ENCODE data around the gene POLR2C.

POLR2C gene

DNA sequence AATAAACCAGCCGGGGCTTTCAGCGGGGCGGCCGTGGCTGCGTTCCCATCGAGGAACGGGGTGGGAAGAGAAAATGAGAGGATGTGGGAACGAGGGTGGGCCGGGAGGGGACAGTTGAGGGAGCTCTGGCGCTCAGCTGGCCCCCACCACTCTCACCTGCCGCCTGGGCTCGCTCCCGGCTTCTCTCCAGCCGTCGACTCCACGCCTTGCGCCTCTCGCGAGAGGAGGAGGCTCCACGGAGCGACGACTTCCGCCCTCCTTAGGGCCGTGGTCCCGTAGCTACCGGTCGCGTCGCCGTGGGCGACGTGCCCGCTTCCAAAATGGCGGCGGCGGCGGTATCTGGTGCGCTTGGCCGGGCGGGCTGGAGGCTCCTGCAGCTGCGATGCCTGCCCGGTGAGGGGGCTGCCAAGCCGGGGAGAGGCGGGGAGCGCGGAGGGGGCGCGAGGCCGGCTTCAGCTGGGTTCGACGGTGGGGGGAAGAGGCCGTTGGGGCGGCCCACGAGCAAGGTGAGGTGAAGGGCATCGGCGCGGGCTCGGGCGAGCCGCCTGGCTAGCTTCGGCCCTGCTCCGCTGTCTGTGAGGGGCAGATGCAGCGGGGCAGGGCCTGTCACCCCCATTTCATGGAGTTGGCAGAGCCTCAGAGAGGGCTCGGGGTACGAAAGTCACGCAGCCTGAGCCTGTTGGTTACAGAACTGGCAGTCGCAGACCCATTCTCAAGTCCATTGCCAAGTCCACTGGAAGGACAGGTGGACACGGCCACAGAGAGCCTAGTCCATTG is 15.1 kb upstream of the POLR2C start, which contains the start of the genes CIAPIN1 and COQ9:
Gene CIAPIN1 (minus strand): TSS at position 200 of the 777 bp plus-strand sequence. CDS start 6,457 bp downstream, outside the sequence.
Gene COQ9 (plus strand): TSS at position 294 of the 777 bp plus-strand sequence. CDS start 27 bp downstream, at position 321.
- in situ Hi-C loops (cut with MboI; ENCODE audit: low sequenced_read_pairs, unreplicated experiment): no loop called here
- TF ChIP-seq, protein P1, sequence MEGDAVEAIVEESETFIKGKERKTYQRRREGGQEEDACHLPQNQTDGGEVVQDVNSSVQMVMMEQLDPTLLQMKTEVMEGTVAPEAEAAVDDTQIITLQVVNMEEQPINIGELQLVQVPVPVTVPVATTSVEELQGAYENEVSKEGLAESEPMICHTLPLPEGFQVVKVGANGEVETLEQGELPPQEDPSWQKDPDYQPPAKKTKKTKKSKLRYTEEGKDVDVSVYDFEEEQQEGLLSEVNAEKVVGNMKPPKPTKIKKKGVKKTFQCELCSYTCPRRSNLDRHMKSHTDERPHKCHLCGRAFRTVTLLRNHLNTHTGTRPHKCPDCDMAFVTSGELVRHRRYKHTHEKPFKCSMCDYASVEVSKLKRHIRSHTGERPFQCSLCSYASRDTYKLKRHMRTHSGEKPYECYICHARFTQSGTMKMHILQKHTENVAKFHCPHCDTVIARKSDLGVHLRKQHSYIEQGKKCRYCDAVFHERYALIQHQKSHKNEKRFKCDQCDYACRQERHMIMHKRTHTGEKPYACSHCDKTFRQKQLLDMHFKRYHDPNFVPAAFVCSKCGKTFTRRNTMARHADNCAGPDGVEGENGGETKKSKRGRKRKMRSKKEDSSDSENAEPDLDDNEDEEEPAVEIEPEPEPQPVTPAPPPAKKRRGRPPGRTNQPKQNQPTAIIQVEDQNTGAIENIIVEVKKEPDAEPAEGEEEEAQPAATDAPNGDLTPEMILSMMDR (IDR thresholded peaks at IDR 0.05; ENCODE audit: borderline replicate concordance, control extremely low read depth, extremely low read depth, insufficient read depth, missing control alignments): no peak
- DNase-seq (ENCODE audit: low spot score): peak; percentile 98

DNA sequence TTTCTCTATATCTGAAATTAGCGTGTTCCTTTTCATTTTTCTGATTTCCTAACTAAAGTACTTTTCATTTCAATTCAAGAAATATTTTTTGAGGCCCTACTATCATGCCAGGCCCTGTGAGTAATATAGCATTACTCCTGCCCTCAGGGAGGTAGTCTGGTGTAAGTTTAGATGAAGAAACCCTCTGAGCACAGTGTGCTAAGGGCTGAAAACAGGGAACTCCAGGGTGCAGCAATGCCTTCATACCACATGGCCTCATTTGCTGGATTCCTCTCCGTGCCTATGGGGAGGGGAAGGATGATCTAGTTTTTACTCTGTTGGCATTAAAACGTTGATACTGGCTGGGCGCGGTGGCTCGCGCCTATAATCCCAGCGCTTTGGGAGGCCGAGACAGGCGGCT is 10.5 kb upstream of the POLR2C start:
- in situ Hi-C loops (cut with MboI; ENCODE audit: low sequenced_read_pairs, unreplicated experiment): no loop called here
- TF ChIP-seq, protein P1 (IDR thresholded peaks at IDR 0.05; ENCODE audit: borderline replicate concordance, control extremely low read depth, extremely low read depth, insufficient read depth, missing control alignments): no peak
- DNase-seq (ENCODE audit: low spot score): no peak

DNA sequence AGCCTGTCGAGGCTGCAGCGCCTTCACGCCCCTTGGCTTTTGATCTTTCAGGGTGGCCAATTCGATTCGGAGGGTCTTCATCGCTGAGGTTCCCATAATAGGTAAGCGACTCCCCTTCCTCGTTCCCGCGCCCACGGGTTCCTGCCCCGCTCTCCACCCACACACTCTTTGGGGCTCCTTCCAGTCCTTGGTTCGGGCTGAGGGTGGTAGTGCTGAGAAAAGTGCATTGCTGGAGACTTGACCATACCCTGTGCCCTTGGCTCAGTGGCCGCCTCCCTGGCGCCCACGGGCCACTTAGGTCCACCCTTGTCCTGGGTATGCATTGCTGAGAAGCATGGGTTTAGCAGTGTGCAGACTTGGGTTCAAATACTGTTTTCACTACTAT is 491 bp downstream of the POLR2C start:
- in situ Hi-C loops (cut with MboI; ENCODE audit: low sequenced_read_pairs, unreplicated experiment): no loop called here
- DNase-seq (ENCODE audit: low spot score): no peak
- TF ChIP-seq, protein P1 (IDR thresholded peaks at IDR 0.05; ENCODE audit: borderline replicate concordance, control extremely low read depth, extremely low read depth, insufficient read depth, missing control alignments): no peak

DNA sequence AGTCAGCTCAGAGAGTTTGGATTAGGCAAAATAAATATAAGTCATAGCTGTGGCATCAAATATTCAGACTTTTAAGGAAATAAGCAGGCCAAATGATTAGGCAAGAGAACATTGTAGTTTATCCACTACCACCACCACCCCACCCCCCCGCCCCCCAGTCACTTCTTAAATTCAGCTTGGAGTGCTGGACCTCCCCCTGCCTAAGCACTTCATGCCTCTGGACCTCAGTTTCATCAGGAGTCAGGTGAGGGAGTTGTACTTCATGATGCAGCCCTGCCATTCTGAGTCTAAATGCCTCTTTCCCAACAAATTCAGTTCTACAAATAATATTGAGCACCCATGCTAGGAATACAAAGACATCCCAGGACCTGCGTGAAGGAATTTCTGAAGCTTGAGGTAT is 2.0 kb downstream of the POLR2C start:
- in situ Hi-C loops (cut with MboI; ENCODE audit: low sequenced_read_pairs, unreplicated experiment): no loop called here
- no peak for DNase-seq (ENCODE audit: low spot score)
- TF ChIP-seq, protein P1 (IDR thresholded peaks at IDR 0.05; ENCODE audit: borderline replicate concordance, control extremely low read depth, extremely low read depth, insufficient read depth, missing control alignments): no peak

DNA sequence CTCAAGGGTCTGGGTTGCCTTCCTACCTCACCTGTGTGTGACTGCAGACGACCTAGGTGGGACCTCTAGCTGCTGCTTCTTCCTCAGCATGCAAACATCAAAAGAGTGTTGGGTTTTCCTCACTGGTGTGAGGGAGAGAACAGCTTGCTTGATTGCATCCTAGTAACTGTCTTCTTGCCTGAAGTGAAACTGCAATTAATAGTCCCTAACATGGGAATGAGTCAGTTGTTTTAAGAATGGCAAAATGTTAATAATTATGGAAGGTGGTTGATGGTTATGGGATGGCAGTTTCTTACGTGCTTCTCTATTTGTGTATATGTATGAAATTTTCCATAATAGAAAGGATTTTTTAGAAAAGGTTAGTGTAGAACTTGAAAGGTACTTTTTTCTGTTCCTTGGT is 5.9 kb downstream of the POLR2C start:
- TF ChIP-seq, protein P1 (IDR thresholded peaks at IDR 0.05; ENCODE audit: borderline replicate concordance, control extremely low read depth, extremely low read depth, insufficient read depth, missing control alignments): no peak
- no peak for DNase-seq (ENCODE audit: low spot score)
- in situ Hi-C loops (cut with MboI; ENCODE audit: low sequenced_read_pairs, unreplicated experiment): no loop called here

DNA sequence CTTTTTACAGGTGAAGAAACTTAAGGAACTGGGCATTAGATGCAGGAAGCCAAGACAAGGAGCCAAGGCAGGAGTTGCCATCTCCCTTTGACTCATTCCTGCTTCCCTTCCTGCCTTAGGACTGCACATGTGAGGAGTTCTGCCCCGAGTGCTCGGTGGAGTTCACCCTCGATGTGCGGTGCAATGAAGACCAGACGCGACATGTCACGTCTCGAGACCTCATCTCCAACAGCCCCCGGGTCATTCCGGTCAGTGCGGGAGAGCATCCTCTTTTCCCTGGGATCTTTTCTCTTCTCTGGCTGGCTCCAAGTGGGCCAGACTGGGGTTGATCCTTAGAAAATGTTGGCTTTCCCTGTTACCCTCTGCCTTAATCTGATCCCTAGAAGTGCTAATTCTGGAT is 6.6 kb downstream of the POLR2C start:
- DNase-seq (ENCODE audit: low spot score): no peak
- TF ChIP-seq, protein P1 (IDR thresholded peaks at IDR 0.05; ENCODE audit: borderline replicate concordance, control extremely low read depth, extremely low read depth, insufficient read depth, missing control alignments): no peak
- in situ Hi-C loops (cut with MboI; ENCODE audit: low sequenced_read_pairs, unreplicated experiment): no loop called here
